GM12865 (cell line): ENCODE measurements around the gene ELMO1.

Source experiments
- DNase-seq: peaks from one replicate; pipeline ENCODE4 v3.0.0; 2010; ENCODE audit warnings: low read depth
- H3K4me3 ChIP-seq: 2 replicates; pipeline ENCODE4 v1.5.1; 2011; ENCODE audit warnings: mild to moderate bottlenecking, low read depth, low read length, control low read depth
- CTCF ChIP-seq: IDR thresholded peaks from 2 replicates; pipeline ENCODE4 v1.5.1; 2011; ENCODE audit warnings: low read length, control low read depth, low read depth, inconsistent platforms; ENCODE audit not compliant: insufficient read depth; ENCODE audit errors: missing control alignments

The ELMO1 gene

GRCh38 chr7:36827726-36828703, 620.6 kb downstream of the ELMO1 start:
- no peak overlapping the region for H3K4me3 ChIP-seq
- no peak for DNase-seq
- TF ChIP-seq CTCF: no peak

GRCh38 chr7:36825501-36825900, 623.2 kb downstream of the ELMO1 start:
- TF ChIP-seq CTCF: no peak
- DNase-seq: no peak
- no peak overlapping the region for H3K4me3 ChIP-seq

GRCh38 chr7:36823353-36823752, 625.3 kb downstream of the ELMO1 start:
- H3K4me3 ChIP-seq: no peak overlapping the region
- no peak for DNase-seq
- no peak for TF ChIP-seq CTCF

- DNase-seq: no peak
- no peak overlapping the region for H3K4me3 ChIP-seq
- no peak for TF ChIP-seq CTCF
Observed at GRCh38 chr7:36821617-36822016, 627.0 kb downstream of the ELMO1 start.

- no peak for TF ChIP-seq CTCF
- H3K4me3 ChIP-seq: no peak overlapping the region
- no peak for DNase-seq
Observed at GRCh38 chr7:36820527-36821170, 628.0 kb downstream of the ELMO1 start.

- DNase-seq: no peak
- H3K4me3 ChIP-seq: no peak overlapping the region
- TF ChIP-seq CTCF: no peak
Observed at GRCh38 chr7:36819639-36820038, 629.0 kb downstream of the ELMO1 start.
